ENCODE data around the gene AGBL4. TPM values are rescaled to one million over a fixed set of nuclear protein-coding genes. Genes with fewer than 3 reads are reported as not detected.

Gene AGBL4
- total and polyA plus RNA-seq, 9 of the 15 experiments (the other 6 are each of a cell fraction or from before 2014, with no cell fraction given), result 0.11 TPM; not detected in 7

GRCh38 chr1:48739091-48739490 lies 1284.7 kb downstream of the AGBL4 start:
- Histone ChIP-seq H3K27me3 (ENCODE audit: control insufficient read depth in 2 of 2, insufficient read depth in 2 of 2, low read length in 2 of 2) (no peaks in the 10 kb centered on the region), H3K79me2 (ENCODE audit: control insufficient read depth, insufficient read depth, low read length) (no peaks in the 10 kb centered on the region), H3K4me1 (replicated peaks in 1 of 2; ENCODE audit: control insufficient read depth in 2 of 2, insufficient read depth in 2 of 2, low read length in 2 of 2) (no peaks in the 10 kb centered on the region), H3K4me2 (ENCODE audit: insufficient read depth, low read length) (no peak overlapping the region), H3K9me3 (replicated peaks; ENCODE audit: control insufficient read depth, insufficient read depth, low read depth, low read length) (no peaks in the 10 kb centered on the region; the same call in 1 of the 2 replicates), H3K9ac (ENCODE audit: insufficient read depth in 1 of 2, low read depth in 2 of 2, low read length in 2 of 2) (no peak overlapping the region), H3K36me3 (ENCODE audit: control insufficient read depth, insufficient read depth, low read length) (no peaks in the 10 kb centered on the region), H3K9me1 (ENCODE audit: control insufficient read depth, insufficient read depth, low read length) (no peaks in the 10 kb centered on the region), H4K20me1 (replicated peaks; ENCODE audit: control insufficient read depth, insufficient read depth, low read length) (no peaks in the 10 kb centered on the region), H3K4me3 (no peak overlapping the region), H3K27ac (ENCODE audit: extremely low read depth, low read depth, low read length) (no peak overlapping the region), H2AFZ (ENCODE audit: low read depth, low read length) (no peak overlapping the region)
- ChIA-PET POLR2A (no interaction called here), CTCF (ENCODE audit: low intra/inter-chr PET ratio) (no interaction called here)
- DNase-seq (ENCODE audit: extremely low read depth in 1 of 4, low spot score in 3 of 4) (no peak), FAIRE-seq (no peak), ATAC-seq (no peak)
- BruUV-seq (replicated peaks), result no TSS peak
- no peak for TF ChIP-seq DIDO1 (tag; IDR thresholded peaks at IDR 0.05; ENCODE audit: low read depth)
- no peak for TF ChIP-seq ZBTB49 (CRISPR knock-in tag; IDR thresholded peaks at IDR 0.05; ENCODE audit: borderline replicate concordance)
- TF ChIP-seq FOXK2 (conservative IDR thresholded peaks at IDR 0.05 in 1 of 2, IDR thresholded peaks at IDR 0.05 in 1 of 2; ENCODE audit: low read depth in 2 of 2), result no peak
- no peak for TF ChIP-seq PPARD (CRISPR knock-in tag; IDR thresholded peaks at IDR 0.05)
- TF ChIP-seq TARDBP (IDR thresholded peaks at IDR 0.05), result no peak
- 0% methylated on average over 3 of the region's 3 CpGs for WGBS (ENCODE audit: insufficient coverage, low coverage, missing lambda C conversion rate)
- in situ Hi-C loops (cut with MboI), result no loop called here
- intact Hi-C loops (cut with micrococcal nuclease), result no loop called here
